Fibroblast of skin of abdomen (primary cell): ENCODE measurements around the gene VWCE.

Experiments
- DNase-seq: peaks from one replicate; pipeline ENCODE4 v3.0.0-alpha.2; 2013

The VWCE gene

GRCh38 chr11:61281581-61282250, 13.4 kb downstream of the VWCE start:
- no peak for DNase-seq

- DNase-seq = no peak
These were observed 14.1 kb downstream of the VWCE start for GRCh38 chr11:61280883-61281580.

GRCh38 chr11:61279934-61280659, 15.0 kb downstream of the VWCE start:
- no peak for DNase-seq

DNA sequence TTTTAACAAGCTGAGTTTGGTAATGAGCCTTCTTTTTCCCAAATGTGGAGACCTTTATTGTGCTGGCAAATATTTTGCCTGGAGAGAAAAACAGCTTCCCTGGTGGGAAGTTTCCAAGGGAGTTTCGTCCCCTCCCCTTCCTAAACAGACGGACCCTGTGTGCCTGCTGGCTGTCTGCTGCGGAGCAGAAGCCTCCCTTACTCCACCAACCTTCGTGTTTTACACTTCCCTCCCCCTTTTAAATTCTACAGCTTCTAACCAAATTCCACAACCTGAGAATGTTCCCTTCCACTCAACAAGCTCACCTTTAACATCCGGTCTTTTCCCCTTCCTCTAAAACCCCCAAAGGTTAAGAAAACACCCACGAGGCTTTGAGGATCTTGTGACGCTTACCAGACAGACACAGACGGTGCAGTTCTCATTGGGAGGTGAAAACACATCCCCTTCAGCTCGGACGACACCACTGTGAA, 17.1 kb downstream of the VWCE start:
- DNase-seq = no peak

DNA sequence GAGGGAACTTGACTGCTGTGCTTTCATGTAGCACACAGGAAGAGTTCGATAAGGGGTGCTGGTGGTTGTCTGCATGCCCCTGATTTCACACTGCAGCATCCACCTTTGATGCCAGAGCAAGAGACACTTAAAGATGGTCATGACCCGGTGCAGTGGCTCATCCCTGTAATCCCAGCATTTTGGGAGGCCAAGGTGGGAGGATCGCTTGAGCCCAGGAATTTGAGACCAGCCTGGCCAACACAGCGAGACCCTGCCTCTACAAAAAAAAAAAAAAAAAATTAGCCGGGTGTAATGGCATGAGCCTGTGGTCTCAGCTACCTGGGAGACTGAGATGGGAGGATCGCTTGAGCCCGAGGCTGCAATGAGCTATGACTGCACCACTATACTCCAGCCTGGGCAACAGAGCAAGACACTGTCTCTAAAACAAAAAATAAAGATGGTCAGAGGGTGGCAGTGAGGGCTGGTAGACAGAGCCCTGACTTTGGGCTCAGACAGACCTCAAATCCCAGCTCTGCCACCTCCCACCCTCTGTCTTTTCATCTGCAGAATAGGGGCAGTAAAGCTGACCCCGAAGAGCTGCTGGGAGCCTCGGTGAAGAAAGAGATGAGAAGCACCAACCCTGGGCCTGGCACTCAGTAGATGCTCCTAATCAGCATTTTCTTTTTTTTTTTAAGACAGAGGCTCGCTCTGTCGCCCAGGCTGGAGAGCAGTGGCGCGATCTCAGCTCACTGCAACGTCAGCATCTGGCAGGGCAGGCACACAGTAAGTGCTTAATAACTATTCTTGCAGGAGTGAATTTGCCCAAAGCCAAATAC, 17.7 kb downstream of the VWCE start:
- no peak for DNase-seq

- DNase-seq = no peak
These were observed 19.9 kb downstream of the VWCE start for GRCh38 chr11:61275191-61275590.

- no peak for DNase-seq
These were observed 21.0 kb downstream of the VWCE start for GRCh38 chr11:61274084-61274483.

DNA sequence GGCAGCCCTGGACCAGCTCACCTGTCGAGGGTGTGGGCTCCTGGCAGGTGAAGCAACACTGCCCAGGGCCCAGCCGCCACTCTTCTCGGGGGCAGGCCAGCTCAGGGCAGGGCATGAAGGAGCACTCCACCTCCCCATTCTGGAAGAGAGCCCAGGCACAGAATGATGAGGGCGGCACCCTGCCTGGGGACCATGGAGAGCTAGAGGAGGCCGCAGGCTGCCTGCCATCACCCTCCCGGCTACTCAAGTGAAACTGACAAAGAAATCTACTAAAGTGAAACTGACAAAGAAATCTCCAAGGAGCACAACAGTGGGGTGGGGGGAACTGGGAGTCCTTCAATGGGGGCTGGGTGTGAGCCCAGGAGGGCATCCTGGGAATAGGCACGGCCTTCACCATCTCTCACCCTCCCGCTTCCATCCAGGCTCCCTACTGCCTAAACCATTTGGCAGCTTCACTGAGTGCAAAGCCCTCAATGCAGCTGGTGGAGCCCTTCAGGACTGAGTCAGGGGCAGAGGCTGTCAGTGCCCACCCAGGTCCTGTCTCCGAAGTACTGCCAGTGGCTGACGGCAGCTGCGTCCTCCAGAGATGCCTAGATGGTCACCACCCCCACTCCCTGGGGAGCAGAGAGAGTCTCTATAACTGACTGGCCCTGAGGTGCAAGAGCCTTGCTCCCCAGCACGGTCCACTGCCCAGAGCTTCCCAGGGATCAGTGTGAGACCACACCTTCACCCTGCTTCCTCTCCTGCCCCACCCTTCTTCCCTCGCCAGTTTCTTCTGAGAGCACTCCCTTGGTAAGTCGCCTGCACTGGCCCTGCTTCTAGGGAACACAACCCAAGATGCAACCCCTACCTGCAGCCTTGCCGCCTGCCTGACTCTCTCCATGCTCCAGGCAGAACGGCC, 21.7 kb downstream of the VWCE start:
- no peak for DNase-seq

DNA sequence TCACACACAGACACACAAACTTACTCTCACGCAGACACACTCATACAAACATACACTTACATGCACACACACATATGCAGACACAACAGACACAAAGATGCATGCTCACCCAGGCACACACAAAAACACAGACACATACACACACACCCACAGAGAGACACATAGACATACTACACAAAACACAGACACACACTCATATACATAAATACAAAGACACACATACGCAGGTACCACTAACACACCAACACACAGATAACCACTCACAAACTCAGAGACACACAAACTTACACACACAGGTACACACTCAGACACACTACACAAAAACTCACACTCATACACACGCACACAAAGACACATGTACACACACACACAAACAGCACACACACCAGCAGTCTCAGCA, 22.4 kb downstream of the VWCE start:
- DNase-seq = no peak

DNA sequence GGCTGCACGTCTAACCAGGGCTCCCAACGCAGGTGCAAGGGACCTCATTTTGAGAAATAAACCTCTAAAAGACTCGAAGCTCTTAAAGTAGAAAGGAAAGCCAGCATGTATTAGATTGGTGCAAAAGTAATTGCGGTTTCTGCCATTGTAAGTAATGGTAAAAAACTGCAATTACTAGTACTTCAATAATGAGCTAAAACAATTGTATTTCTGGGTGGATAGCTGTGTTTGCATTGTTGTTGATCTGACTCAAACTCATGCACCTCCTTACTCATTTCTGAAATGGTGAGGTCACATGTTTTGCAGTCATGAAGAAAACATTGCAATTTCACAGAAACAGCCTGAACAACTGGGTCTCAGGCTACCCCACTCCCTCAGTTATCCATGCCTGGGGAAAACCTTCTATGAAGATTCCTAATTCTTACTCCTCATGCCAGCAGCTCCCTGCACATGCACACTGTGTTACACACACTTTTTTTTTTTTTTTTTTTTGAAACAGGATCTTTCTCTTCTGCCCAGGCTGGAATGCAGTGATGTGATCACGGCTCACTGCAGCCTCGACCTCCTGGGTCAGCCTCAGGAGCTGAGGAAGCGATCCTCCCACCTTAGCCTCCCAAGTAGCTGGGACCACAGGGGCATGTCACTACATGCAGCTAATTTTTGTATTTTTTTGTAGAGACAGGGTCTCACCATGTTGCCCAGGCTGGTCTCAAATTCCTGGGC, 24.6 kb downstream of the VWCE start:
- peak; percentile 8 for DNase-seq

GRCh38 chr11:61268588-61269250, 26.4 kb downstream of the VWCE start:
- no peak for DNase-seq

GRCh38 chr11:61267437-61267841, 27.7 kb downstream of the VWCE start:
- no peak for DNase-seq

DNA sequence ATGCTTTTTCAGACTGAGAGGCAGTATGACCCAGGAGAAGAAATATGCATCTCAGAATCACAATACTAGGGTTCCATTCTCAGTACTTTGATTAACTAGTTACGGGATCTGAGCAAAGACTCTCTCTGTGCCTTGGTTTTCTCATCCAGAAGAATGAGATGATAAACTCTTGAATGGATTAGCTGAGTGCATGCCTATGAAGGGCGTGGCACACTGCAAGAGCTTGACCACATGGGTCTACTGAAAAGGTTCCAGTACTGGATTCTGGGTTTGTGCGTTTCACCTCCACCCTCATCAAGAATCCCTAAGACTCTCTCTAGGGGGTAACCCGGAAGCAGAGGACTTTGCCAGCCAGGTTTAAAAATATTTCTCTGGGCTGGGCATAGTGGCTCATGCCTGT, 28.5 kb downstream of the VWCE start:
- no peak for DNase-seq

DNA sequence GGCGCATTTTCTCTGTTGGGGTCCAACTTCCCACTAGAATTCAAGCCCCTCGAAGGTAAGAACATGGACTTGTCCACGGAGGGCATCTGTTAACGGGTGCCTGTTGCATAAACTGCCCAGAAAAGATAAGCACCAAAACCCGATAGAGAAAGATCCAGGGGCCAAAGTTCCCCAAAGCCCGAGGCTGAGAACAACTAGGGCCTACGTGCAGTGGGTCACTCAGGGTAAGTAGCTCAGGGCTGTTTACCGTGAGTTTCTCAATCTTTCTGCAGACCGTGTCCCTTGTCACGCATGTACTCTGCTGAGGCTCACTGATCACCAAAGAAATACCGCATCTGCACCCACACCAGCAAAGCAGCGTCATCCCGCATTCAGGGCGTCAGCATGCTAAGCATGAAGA, 29.8 kb downstream of the VWCE start:
- no peak for DNase-seq

DNA sequence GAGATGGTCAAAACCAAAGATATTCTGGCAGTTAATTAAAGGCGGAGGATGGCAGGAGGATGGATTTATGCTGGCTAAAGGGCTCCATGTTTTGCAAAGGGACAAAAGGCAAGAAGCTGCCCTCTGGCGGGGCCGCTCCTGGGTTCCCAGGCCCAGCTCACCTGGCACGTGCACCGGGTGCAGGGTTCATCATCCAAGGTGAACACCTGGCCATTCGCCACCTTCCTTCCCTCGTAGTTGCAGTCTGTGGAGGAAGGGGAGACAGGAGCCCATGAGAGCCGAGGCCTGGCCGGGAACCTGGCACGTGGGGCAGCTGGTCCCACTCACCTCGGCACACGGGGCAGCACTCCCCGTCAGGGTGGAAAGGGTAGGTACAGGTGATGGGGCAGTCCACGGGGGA, 30.3 kb downstream of the VWCE start:
- no peak for DNase-seq

- no peak for DNase-seq
These were observed 30.7 kb downstream of the VWCE start for GRCh38 chr11:61264371-61264770.

DNA sequence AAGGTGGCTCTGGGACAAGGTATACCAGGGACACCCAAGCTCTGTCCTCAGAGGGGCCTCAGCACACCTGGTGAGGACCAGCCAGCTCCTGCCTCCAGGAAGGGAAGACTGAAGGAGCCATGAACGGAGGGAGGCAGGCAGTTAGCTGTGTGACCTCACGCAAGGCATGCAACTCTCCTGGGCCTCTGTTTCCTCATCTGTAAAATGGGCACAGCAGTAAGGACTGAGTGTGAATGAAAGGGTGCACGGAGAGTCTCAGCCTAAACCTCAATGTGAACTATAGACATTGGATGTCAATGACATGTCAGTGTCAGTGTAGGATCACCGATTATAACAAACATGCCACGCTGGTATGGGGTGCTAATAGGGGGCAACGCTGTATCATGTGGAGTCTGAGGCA, 35.8 kb downstream of the VWCE start:
- DNase-seq = no peak

DNA sequence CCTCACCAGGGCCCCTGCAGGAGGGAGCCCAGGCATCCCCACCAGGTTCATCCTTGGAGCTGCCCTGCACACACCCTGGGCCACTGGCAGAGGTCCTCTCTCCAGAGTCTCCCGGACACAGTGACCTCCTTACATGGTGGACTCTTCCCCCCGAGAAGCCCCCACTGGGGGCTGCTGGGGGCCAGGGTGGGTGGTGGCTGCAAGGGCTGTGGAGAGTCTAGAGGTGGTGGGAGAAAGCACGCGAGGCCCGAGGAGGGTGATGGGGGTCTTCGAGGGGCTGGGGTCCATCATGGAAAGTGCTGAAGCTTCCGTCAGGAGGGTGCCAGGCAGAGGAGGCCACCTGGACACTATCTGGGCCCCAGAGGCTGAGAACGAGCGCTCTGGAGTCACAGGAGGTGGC, 36.6 kb downstream of the VWCE start:
- DNase-seq = no peak

DNA sequence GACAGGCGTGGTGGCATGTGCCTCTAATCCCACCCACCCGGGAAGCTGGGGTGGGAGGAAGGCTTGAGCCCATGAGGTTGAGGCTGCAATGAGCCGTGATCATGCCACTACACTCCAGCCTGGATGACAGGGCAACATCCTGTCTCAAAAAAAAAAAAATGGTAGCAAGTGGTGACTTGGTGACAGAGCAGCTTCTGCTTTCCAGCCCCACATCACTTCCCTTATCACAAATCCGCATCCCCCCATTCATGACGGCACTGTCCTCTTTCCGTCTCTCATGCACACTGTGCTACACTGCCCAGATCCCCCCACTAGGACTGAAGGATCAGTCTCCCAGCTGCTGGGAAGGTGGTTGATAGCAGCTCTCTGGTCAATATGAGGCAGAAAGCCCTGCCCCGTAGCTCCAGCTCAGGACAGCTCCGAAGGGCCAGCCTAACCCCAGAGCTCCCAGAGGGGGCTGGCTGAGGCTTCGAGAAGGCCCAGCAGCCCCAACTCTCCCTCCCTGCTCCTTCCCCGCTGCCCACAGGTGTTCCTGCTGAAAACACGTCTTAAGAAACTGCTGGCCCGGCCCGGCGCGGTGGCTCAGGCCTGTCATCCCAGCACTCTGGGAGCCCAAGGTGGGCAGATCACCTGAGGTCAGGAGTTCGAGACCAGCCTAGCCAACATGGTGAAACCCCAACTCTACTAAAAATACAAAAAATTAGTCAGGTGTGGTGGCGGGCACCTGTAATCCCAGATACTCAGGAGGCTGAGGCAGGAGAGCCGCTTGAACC, 38.2 kb downstream of the VWCE start:
- no peak for DNase-seq
